ENCODE data around the gene MOB3B. TPM values are rescaled to one million over a fixed set of nuclear protein-coding genes. Genes with fewer than 3 reads are reported as not detected.
A peak's percentile ranks its signal among the peaks of the same experiment; 100 is the strongest.

MOB3B gene
- total RNA-seq, 3 donors from 2014 or later: 12.8 to 19.3 (median 13.1) TPM

- H3K4me3 ChIP-seq: no peak overlapping the region
- DNase-seq (ENCODE audit: low spot score in 2 of 2): no peak
- H3K9me3 ChIP-seq: no peaks in the 10 kb centered on the region
- no peaks in the 10 kb centered on the region for H3K36me3 ChIP-seq
- H3K4me1 ChIP-seq: no peaks in the 10 kb centered on the region
- TF ChIP-seq POLR2A (IDR thresholded peaks at IDR 0.05) (no peak), POLR2AphosphoS5 (IDR thresholded peaks at IDR 0.05) (no peak), CTCF (IDR thresholded peaks at IDR 0.05) (no peak)
- peak overlapping the region in 1 of 2 donors; percentile 40 for H3K27ac ChIP-seq
- intact Hi-C loops (cut with DNase I; ENCODE audit: low total_unique reads): no loop called here
- H3K27me3 ChIP-seq: no peaks in the 10 kb centered on the region
Observed at GRCh38 chr9:27437652-27438373, 91.8 kb downstream of the MOB3B start.

- no peaks in the 10 kb centered on the region for H3K9me3 ChIP-seq
- no peak for TF ChIP-seq POLR2AphosphoS5 (IDR thresholded peaks at IDR 0.05)
- H3K4me1 ChIP-seq: peaks cover 0 to 13% of the 10 kb centered on the region in 2 donors
- H3K4me3 ChIP-seq: no peak overlapping the region
- intact Hi-C loops (cut with DNase I; ENCODE audit: low total_unique reads): no loop called here
- no peaks in the 10 kb centered on the region for H3K36me3 ChIP-seq
- peak overlapping the region in 1 of 2 donors; percentile 62 for H3K27ac ChIP-seq
- DNase-seq (ENCODE audit: low spot score in 2 of 2): no peak
- no peaks in the 10 kb centered on the region for H3K27me3 ChIP-seq
Observed at GRCh38 chr9:27436234-27436633, 93.4 kb downstream of the MOB3B start.

- no peaks in the 10 kb centered on the region for H3K27me3 ChIP-seq
- peaks cover 3 to 22% of the 10 kb centered on the region in 2 donors for H3K4me1 ChIP-seq
- no peaks in the 10 kb centered on the region for H3K9me3 ChIP-seq
- H3K36me3 ChIP-seq: no peaks in the 10 kb centered on the region
- intact Hi-C loops (cut with DNase I; ENCODE audit: low total_unique reads): no loop called here
- H3K27ac ChIP-seq: peak overlapping the region; percentile 16 to 62
- DNase-seq (ENCODE audit: low spot score in 2 of 2): no peak
- TF ChIP-seq POLR2AphosphoS5 (IDR thresholded peaks at IDR 0.05) (no peak), POLR2A (IDR thresholded peaks at IDR 0.05) (no peak), CTCF (IDR thresholded peaks at IDR 0.05) (no peak)
- no peak overlapping the region for H3K4me3 ChIP-seq
Observed at GRCh38 chr9:27433631-27434325, 95.8 kb downstream of the MOB3B start.

- intact Hi-C loops (cut with DNase I; ENCODE audit: low total_unique reads): no loop called here
- H3K9me3 ChIP-seq: no peaks in the 10 kb centered on the region
- peak overlapping the region; percentile 26 to 79 for H3K27ac ChIP-seq
- TF ChIP-seq POLR2A (IDR thresholded peaks at IDR 0.05) (no peak), CTCF (IDR thresholded peaks at IDR 0.05) (no peak), POLR2AphosphoS5 (IDR thresholded peaks at IDR 0.05) (no peak)
- no peaks in the 10 kb centered on the region for H3K27me3 ChIP-seq
- DNase-seq (ENCODE audit: low spot score in 2 of 2): no peak
- no peak overlapping the region for H3K4me3 ChIP-seq
- H3K36me3 ChIP-seq: no peaks in the 10 kb centered on the region
- peaks cover 3 to 29% of the 10 kb centered on the region in 2 donors for H3K4me1 ChIP-seq
Observed at GRCh38 chr9:27432308-27432707, 97.3 kb downstream of the MOB3B start.

GRCh38 chr9:27431543-27432147 is 98.0 kb downstream of the MOB3B start:
- H3K27me3 ChIP-seq: no peaks in the 10 kb centered on the region
- no peak for TF ChIP-seq POLR2A (IDR thresholded peaks at IDR 0.05)
- TF ChIP-seq POLR2AphosphoS5 (IDR thresholded peaks at IDR 0.05): peak in 1 of 3 donors; percentile 55
- H3K27ac ChIP-seq: peak overlapping the region; percentile 79 to 89
- intact Hi-C loops (cut with DNase I; ENCODE audit: low total_unique reads): no loop called here
- DNase-seq (ENCODE audit: low spot score in 2 of 2): no peak
- no peaks in the 10 kb centered on the region for H3K36me3 ChIP-seq
- H3K4me3 ChIP-seq: no peak overlapping the region
- H3K4me1 ChIP-seq: peaks cover 6 to 29% of the 10 kb centered on the region in 2 donors
- H3K9me3 ChIP-seq: no peaks in the 10 kb centered on the region
